Germinal center (tissue), 1 donor: ENCODE measurements around the gene EBLN2.
A peak's percentile ranks its signal among the peaks of the same experiment; 100 is the strongest.

ENCODE experiments used
- DNase-seq: peaks from one replicate; pipeline ENCODE4 v3.0.0; 2012; ENCODE audit warnings: mixed read lengths, low spot score

Gene EBLN2

DNA sequence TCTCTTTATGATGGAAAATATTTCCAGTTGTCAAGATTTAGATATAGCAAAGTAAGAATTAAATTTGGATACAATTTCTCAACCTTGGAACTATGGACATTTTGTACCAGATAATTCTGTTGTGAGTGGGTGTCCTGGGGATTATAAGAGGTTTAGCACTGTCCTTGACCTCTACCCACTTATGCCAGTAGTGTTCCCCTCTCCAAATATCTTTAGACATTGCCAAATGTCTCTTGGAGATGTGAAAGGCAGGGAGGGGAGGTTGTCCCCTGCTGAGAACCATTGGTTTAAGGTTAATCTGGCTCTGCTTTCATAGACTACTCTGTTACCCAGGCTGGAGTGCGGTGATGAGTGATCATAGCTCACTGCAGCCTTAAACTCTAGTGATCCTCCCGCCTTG is at the start of gene EBLN2:
EBLN2 (plus strand) TSS at position 244 of the 400 bp plus-strand sequence. CDS start 423 bp downstream, outside the sequence.
- DNase-seq: no peak

- DNase-seq: no peak
Measured at GRCh38 chr3:73018298-73018697, 43.2 kb upstream of the EBLN2 start.

- no peak for DNase-seq
Measured at GRCh38 chr3:73018790-73019441, 42.5 kb upstream of the EBLN2 start.

DNA sequence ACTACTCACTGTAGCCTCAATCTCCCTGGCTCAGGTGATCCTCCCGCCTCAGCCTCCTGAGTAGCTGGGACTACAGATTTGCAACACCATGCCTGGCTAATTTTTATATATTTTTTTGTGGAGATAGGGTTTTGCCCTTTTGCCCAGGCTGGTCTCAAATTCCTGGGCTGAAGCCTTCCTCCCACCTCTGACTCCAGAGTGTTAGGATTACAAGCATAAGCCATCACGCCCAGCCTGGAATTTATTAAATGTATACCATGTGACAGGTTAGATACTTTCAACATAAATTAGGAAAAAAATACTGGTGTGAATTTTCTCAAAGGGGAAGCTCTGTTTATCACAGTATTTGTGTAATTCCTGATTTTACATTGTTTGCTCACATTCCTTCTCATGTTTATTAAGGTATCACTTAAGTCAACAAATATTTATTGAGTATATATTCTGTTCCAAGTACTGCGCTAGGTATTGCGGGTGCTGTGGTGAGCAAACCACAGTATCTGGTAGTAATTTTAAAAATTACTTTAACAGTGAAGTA is 40.1 kb upstream of the EBLN2 start:
- no peak for DNase-seq

- no peak for DNase-seq
Measured at GRCh38 chr3:73024836-73025235, 36.6 kb upstream of the EBLN2 start.

- no peak for DNase-seq
Measured at GRCh38 chr3:73026111-73026759, 35.2 kb upstream of the EBLN2 start.

DNA sequence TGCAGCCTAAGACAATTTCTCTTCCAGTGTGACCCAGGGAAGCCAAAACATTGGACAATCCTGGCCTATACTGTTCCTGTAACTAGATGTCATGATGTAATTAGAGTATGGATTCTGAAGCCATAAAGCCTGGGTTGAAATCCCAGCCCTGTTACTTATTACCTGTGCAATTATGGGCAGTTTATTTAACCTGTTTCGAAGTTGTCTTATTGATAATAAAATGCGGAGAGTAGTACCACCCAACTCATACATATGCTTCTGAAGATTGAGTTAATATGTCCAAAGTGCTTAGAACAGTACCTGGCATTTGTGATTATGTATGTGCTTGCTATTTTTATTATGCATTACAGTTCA is 34.7 kb upstream of the EBLN2 start:
- no peak for DNase-seq

GRCh38 chr3:73028803-73029202 is 32.7 kb upstream of the EBLN2 start:
- no peak for DNase-seq

DNA sequence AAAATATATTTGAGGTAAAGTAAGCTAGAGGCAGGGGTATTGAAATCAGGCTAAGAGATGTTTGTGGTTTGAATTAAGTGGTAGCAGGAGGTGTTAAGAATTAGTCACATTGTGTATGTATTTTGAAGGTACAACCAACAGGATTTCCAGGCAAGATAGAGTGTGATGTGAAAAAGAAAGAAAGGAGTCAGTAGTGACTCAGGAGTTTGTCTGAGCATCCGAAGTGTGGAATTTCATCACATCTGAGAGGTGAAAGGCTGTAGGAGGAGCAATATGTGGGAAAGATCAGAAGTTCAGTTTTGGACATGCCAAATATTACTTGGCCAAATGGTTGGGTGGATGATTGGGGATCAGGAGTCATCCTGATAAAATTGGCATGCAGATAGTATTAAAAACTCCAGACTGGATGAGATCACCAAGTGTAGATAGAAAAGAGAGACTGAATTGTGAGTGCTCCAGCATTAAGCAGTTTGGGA is 32.1 kb upstream of the EBLN2 start:
- no peak for DNase-seq

DNA sequence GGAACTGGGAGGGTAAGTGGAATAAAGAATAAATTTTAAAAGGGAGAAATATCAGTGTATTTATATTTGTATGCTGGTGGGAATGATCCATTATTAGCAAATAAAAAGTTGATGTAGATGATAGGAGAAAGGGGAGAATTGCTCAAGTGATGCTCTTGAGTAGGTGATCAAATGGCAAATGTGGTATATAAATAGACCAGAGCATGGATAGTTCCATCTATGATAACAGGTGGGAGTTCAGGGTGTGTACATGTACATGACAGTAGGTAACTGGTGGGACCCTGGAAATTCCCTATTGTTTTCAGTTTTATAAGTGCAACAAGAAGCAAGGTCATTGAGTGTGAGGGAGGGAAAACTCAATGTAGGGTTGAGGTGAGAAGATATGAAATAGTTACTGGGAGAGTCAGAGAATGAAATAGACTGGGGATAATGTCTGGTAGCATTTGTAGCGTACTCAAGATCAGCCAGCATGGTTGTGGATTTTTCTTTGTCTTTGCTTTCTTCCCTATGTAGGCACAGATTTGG is 31.3 kb upstream of the EBLN2 start:
- DNase-seq: no peak

- DNase-seq: no peak
Measured at GRCh38 chr3:73031573-73032103, 29.8 kb upstream of the EBLN2 start.

DNA sequence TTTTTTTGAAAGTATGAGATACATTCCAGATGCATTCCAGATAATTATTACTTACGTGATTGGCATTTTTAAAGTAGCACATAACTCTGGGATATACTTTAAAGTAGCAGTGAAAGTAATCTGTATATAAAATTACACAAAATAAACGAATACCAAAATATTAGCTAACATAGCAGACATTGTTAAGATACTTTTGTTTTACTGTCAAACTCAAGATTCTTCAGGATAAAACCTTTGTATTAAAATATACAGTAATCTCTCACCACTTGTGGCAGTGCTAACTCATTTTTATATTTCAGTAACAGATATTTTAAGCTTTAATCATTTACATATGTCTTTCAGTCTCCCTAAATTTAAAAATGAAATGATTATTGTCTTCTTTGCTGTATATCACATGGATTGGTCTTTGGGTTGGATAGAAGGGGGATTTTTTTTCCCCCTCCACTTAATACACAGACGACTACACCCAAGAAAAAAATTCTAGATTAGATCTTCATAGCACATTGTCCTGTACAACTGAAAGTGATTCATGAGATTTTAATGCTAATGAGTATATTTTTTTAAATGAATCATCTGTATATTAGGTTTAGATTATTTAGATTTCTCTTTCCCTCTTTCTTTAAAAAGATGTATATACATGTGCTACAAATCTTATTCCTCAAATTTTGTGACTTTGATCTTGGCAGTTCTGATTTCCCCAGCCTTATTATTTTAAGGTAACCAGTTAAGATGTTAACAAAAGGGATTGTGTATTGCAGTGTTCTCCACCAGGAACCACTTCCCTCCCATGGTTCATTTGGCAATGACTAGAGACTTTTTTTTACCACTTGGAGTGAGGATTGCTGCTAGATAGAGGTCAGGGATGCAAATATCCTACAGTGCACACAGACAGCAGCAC is 24.5 kb upstream of the EBLN2 start:
- no peak for DNase-seq

GRCh38 chr3:73041537-73041936 is 19.9 kb upstream of the EBLN2 start:
- no peak for DNase-seq

GRCh38 chr3:73043414-73043813 is 18.0 kb upstream of the EBLN2 start:
- no peak for DNase-seq

DNA sequence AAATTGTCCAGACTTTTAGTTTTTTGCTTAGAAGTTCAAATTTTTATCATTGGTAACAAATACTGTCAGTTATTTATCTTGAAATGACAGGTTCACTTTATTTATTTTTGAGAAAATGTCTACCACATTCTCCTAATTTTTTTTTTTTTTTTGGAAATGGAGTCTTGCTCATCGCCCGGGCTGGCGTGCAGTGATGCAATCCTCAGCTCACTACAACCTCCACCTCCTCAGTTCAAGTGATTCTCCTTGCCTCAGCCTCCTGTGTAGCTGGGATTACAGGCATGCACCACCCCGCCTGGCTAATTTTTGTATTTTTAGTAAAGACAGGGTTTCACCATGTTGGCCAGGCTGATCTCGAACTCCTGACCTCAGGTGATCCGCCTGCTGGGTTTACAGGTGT is 16.1 kb upstream of the EBLN2 start:
- no peak for DNase-seq

DNA sequence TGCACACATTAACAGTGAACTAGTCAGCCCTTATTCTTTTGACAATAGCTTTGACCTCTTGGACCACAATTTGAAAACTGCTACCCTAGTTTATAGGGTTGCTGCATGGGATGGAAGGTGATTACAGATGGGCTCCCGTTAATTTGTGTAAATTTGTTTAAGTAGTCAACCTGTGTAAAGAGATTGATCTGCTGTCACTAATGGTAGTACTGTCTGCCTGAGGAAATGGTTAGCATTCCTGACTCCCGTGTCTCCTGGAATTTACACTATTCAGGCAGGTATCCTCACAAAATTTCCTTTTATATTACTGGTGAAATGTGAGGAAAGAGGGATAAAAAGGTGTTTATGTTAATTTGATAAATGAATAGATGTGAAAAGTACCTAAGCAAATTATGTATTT is 15.3 kb upstream of the EBLN2 start:
- DNase-seq: no peak

DNA sequence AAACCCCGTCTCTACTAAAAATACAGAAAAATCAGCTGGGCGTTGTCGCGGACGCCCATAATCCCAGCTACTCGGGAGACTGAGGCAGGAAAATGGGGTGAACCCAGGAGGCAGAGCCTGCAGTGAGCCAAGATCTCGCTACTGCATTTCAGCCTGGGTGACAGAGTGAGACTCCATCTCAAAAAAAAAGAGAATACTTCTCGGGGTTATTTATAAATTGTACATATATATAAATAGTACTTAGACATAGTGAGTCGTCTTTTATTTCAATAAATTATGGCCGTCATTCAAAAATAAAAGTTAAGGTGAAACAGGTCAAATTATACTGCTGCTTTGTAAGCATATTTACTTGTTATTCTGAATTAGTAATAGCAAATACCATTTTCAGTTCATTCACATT is 12.1 kb upstream of the EBLN2 start:
- DNase-seq: no peak

DNA sequence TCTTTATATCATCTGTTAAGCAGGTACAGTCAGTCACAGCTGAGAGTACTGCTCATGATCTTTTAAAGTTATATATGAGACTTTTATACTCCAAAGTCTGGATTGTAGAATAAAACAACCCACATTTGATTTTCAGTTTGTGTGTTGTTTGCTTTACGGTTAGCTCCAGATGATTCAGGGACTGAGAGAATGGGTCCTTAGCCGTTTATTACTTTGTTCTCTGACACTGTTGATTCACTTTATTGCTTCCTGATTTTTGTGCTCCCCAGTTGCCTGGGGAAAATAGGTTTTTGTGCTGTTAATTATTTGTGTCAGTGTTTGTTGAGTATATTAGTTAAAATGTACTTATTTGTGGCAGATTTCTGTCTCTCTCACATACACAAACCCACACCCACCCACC is 8.6 kb upstream of the EBLN2 start:
- DNase-seq: no peak

- no peak for DNase-seq
Measured at GRCh38 chr3:73055583-73055982, 5.9 kb upstream of the EBLN2 start.

- DNase-seq: peak; percentile 10
Measured at GRCh38 chr3:73056014-73056844, 5.2 kb upstream of the EBLN2 start.

- DNase-seq: no peak
Measured at GRCh38 chr3:73056845-73057150, 4.7 kb upstream of the EBLN2 start.
